ENCODE results near the gene GRN. TPM values are rescaled to one million over a fixed set of nuclear protein-coding genes. Genes with fewer than 3 reads are reported as not detected.

The GRN gene
- polyA plus RNA-seq, 1 donor, result 469 TPM

GRCh38 chr17:44310609-44311376 lies 34.3 kb upstream of the GRN start:
- H3K4me1 ChIP-seq (ENCODE audit: control insufficient read depth, insufficient read depth, low read length), result peaks cover 20% of the 10 kb centered on the region
- DNase-seq, result no peak
- no peak overlapping the region for H3K4me3 ChIP-seq (ENCODE audit: low read length)
- H3K9me3 ChIP-seq (ENCODE audit: control insufficient read depth, low read depth, low read length), result no peaks in the 10 kb centered on the region
- WGBS (ENCODE audit: insufficient coverage, low lambda C conversion rate), result no CpG with 5 or more reads among the region's 10 CpGs
- H3K36me3 ChIP-seq (ENCODE audit: control insufficient read depth, insufficient read depth, low read length), result no peaks in the 10 kb centered on the region
- no peak overlapping the region for H3K27ac ChIP-seq (ENCODE audit: low read length)
- H3K27me3 ChIP-seq (ENCODE audit: control insufficient read depth, insufficient read depth, low read length), result peaks cover 34% of the 10 kb centered on the region

- Histone ChIP-seq H3K27ac (ENCODE audit: low read length) (no peak overlapping the region), H3K4me1 (ENCODE audit: control insufficient read depth, insufficient read depth, low read length) (peaks cover 23% of the 10 kb centered on the region), H3K9me3 (ENCODE audit: control insufficient read depth, low read depth, low read length) (no peaks in the 10 kb centered on the region), H3K27me3 (ENCODE audit: control insufficient read depth, insufficient read depth, low read length) (peaks cover 42% of the 10 kb centered on the region), H3K4me3 (ENCODE audit: low read length) (no peak overlapping the region), H3K36me3 (ENCODE audit: control insufficient read depth, insufficient read depth, low read length) (no peaks in the 10 kb centered on the region)
- no peak for DNase-seq
- no CpG with 5 or more reads among the region's 5 CpGs for WGBS (ENCODE audit: insufficient coverage, low lambda C conversion rate)
Observed at GRCh38 chr17:44311562-44312181, 33.4 kb upstream of the GRN start.

DNA sequence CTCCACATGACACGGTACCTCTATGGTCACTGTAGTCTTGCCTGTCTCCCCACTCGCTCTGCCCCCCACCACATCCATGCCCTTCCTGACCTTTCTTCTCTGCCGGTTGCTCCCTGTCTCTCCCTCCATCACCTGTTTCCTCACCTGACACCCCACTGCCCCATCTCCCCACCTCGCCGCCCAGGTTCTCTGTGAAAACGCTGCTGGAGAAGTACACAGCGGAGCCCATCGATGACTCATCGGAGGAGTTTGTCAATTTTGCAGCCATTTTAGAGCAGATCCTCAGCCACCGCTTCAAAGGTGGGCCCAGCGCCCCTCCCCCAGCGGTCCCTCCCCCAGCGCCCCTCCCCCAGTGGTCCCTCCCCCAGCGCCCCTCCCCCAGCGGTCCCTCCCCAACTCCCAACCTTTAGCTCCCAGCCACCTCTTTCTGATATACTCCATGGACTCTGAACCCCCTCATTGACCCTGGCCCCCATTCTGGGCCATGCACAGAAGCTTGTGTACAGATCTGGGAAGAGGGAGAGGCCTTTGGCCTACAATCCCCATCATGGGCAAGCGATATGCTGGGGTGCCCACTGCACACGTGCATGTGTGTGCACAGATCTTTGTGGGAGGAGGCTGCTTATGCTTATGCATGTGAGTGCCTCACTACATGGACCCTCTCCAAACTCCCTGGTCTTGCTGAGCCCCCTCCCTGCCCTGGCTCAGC lies 32.6 kb upstream of the GRN start:
- H3K27ac ChIP-seq (ENCODE audit: low read length), result no peak overlapping the region
- DNase-seq, result peak in 1 of 2 donors; percentile 76
- peaks cover 22% of the 10 kb centered on the region for H3K4me1 ChIP-seq (ENCODE audit: control insufficient read depth, insufficient read depth, low read length)
- H3K4me3 ChIP-seq (ENCODE audit: low read length), result no peak overlapping the region
- no peaks in the 10 kb centered on the region for H3K9me3 ChIP-seq (ENCODE audit: control insufficient read depth, low read depth, low read length)
- no CpG with 5 or more reads among the region's 17 CpGs for WGBS (ENCODE audit: insufficient coverage, low lambda C conversion rate)
- H3K36me3 ChIP-seq (ENCODE audit: control insufficient read depth, insufficient read depth, low read length), result no peaks in the 10 kb centered on the region
- H3K27me3 ChIP-seq (ENCODE audit: control insufficient read depth, insufficient read depth, low read length), result peaks cover 42% of the 10 kb centered on the region

- H3K4me1 ChIP-seq (ENCODE audit: control insufficient read depth, insufficient read depth, low read length), result peaks cover 14% of the 10 kb centered on the region
Observed at GRCh38 chr17:44314031-44314430, 31.1 kb upstream of the GRN start.

DNA sequence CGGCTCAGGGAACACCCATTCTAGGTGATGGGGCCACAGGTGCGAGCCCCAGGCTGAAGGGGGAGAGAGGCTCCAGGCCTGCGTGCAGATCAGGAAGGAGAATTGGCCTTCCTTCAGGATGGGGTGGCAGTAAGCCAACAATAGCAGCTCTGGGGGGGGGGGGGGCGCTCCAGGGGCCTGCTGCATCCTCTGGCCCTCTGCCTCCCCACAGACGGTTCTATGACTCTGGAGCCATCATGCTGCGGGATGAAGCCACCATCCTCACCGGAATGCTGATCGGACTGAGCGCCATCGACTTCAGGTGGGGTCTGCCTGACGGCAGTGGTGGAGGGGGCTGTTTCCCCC lies 30.6 kb upstream of the GRN start:
- no CpG with 5 or more reads among the region's 11 CpGs for WGBS (ENCODE audit: insufficient coverage, low lambda C conversion rate)
- peaks cover 10% of the 10 kb centered on the region for H3K4me1 ChIP-seq (ENCODE audit: control insufficient read depth, insufficient read depth, low read length)
- DNase-seq, result no peak
- no peaks in the 10 kb centered on the region for H3K9me3 ChIP-seq (ENCODE audit: control insufficient read depth, low read depth, low read length)
- peaks cover 3% of the 10 kb centered on the region for H3K36me3 ChIP-seq (ENCODE audit: control insufficient read depth, insufficient read depth, low read length)
- H3K27me3 ChIP-seq (ENCODE audit: control insufficient read depth, insufficient read depth, low read length), result peaks cover 41% of the 10 kb centered on the region
- H3K4me3 ChIP-seq (ENCODE audit: low read length), result no peak overlapping the region
- no peak overlapping the region for H3K27ac ChIP-seq (ENCODE audit: low read length)

More at GRCh38 chr17:44314031-44314430, 31.1 kb upstream of the GRN start:
- Histone ChIP-seq H3K4me3 (ENCODE audit: low read length) (no peak overlapping the region), H3K36me3 (ENCODE audit: control insufficient read depth, insufficient read depth, low read length) (no peaks in the 10 kb centered on the region), H3K9me3 (ENCODE audit: control insufficient read depth, low read depth, low read length) (no peaks in the 10 kb centered on the region), H3K27me3 (ENCODE audit: control insufficient read depth, insufficient read depth, low read length) (peaks cover 43% of the 10 kb centered on the region), H3K27ac (ENCODE audit: low read length) (no peak overlapping the region)
- no CpG with 5 or more reads among the region's 7 CpGs for WGBS (ENCODE audit: insufficient coverage, low lambda C conversion rate)
- no peak for DNase-seq

DNA sequence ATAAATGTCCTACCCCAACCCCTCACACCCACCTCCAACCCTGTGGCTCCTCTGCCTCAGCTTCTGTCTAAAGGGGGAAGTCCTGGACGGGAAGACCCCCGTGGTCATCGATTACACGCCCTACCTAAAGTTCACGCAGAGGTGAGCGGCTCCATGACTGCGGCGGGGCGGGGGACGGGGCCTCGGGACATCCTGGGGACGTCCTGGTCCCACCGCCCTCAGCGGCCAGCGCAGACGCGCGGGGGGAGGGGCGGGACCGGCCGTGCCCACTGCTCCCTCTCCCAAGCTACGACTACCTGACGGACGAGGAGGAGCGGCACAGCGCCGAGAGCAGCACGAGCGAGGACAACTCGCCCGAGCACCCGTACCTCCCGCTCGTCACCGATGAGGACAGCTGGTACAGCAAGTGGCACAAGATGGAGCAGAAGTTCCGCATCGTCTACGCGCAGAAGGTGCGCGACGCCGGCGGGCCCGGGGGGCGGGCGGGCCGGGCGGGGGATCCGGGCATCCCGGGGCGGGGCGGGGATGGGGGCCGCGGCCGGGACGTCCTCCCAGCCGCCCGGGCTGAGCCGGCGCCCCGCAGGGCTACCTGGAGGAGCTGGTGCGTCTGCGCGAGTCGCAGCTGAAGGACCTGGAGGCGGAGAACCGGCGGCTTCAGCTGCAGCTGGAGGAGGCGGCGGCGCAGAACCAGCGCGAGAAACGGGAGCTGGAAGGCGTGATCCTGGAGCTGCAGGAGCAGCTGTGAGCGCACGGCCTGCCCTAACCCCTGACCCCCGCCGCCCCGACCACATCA lies 30.0 kb upstream of the GRN start:
- DNase-seq, result peak in 1 of 2 donors; percentile 33
- Histone ChIP-seq H3K36me3 (ENCODE audit: control insufficient read depth, insufficient read depth, low read length) (peaks cover 9% of the 10 kb centered on the region), H3K27ac (ENCODE audit: low read length) (no peak overlapping the region), H3K4me1 (ENCODE audit: control insufficient read depth, insufficient read depth, low read length) (peaks cover 9% of the 10 kb centered on the region), H3K9me3 (ENCODE audit: control insufficient read depth, low read depth, low read length) (no peaks in the 10 kb centered on the region), H3K4me3 (ENCODE audit: low read length) (no peak overlapping the region), H3K27me3 (ENCODE audit: control insufficient read depth, insufficient read depth, low read length) (peaks cover 41% of the 10 kb centered on the region)
- no CpG with 5 or more reads among the region's 81 CpGs for WGBS (ENCODE audit: insufficient coverage, low lambda C conversion rate)

- whole genome bisulfite sequencing (ENCODE audit: insufficient coverage, low lambda C conversion rate), result 20% methylated on average over 9 of the region's 38 CpGs
- peaks cover 41% of the 10 kb centered on the region for H3K27me3 ChIP-seq (ENCODE audit: control insufficient read depth, insufficient read depth, low read length)
Observed at GRCh38 chr17:44315760-44316731, 29.1 kb upstream of the GRN start.

GRCh38 chr17:44317545-44317944 lies 27.6 kb upstream of the GRN start:
- H3K27ac ChIP-seq (ENCODE audit: low read length), result no peak overlapping the region
- H3K27me3 ChIP-seq (ENCODE audit: control insufficient read depth, insufficient read depth, low read length), result peaks cover 41% of the 10 kb centered on the region
- no CpG with 5 or more reads among the region's 6 CpGs for WGBS (ENCODE audit: insufficient coverage, low lambda C conversion rate)
- H3K4me3 ChIP-seq (ENCODE audit: low read length), result no peak overlapping the region
- H3K36me3 ChIP-seq (ENCODE audit: control insufficient read depth, insufficient read depth, low read length), result peaks cover 32% of the 10 kb centered on the region
- peaks cover 9% of the 10 kb centered on the region for H3K4me1 ChIP-seq (ENCODE audit: control insufficient read depth, insufficient read depth, low read length)
- no peak for DNase-seq
- no peaks in the 10 kb centered on the region for H3K9me3 ChIP-seq (ENCODE audit: control insufficient read depth, low read depth, low read length)

More at GRCh38 chr17:44315760-44316731, 29.1 kb upstream of the GRN start:
- no peak for DNase-seq
- H3K27ac ChIP-seq (ENCODE audit: low read length), result no peak overlapping the region
- H3K4me3 ChIP-seq (ENCODE audit: low read length), result no peak overlapping the region
- no peaks in the 10 kb centered on the region for H3K9me3 ChIP-seq (ENCODE audit: control insufficient read depth, low read depth, low read length)
- peaks cover 9% of the 10 kb centered on the region for H3K4me1 ChIP-seq (ENCODE audit: control insufficient read depth, insufficient read depth, low read length)
- H3K36me3 ChIP-seq (ENCODE audit: control insufficient read depth, insufficient read depth, low read length), result peaks cover 18% of the 10 kb centered on the region

DNA sequence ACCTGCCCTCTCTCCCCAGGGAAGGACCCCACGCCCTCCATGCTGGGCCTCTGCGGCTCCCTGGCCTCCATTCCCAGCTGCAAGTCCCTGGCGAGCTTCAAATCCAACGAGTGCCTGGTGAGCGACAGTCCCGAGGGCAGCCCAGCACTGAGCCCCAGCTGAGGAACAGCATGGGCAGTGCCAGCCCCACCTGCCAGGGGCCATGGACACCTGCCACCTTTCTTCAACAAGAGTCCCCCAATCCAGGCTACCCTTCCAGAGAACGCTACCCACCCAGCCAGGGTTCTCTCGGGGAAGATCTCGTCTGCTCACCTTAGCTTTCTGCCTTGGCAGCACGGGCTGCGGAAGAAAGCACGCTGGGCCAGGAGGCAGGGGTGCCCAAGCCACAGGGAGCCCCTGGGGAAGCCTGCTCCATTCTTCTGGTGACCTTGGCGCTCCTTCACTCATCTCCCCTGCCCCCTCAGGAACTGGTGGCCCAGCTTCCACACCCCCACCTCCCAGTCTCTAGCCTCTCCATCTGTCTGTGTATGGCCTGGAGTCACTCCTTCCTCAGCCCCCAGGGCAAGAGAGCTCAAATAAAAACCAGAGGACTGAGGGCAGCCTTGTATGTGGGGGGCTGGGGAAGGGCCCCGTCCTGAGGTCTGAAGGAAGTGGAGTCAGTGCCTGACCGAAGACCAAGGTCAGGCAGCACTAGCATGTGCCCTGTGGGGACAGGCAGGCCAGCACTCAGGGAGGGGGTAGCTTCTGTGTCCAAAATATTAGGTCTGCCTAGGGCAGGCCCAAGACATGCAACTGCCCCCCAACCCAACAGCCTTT lies 26.8 kb upstream of the GRN start:
- Histone ChIP-seq H3K27ac (ENCODE audit: low read length) (no peak overlapping the region), H3K9me3 (ENCODE audit: control insufficient read depth, low read depth, low read length) (no peaks in the 10 kb centered on the region), H3K36me3 (ENCODE audit: control insufficient read depth, insufficient read depth, low read length) (peaks cover 33% of the 10 kb centered on the region), H3K4me3 (ENCODE audit: low read length) (no peak overlapping the region), H3K27me3 (ENCODE audit: control insufficient read depth, insufficient read depth, low read length) (peaks cover 41% of the 10 kb centered on the region), H3K4me1 (ENCODE audit: control insufficient read depth, insufficient read depth, low read length) (peaks cover 8% of the 10 kb centered on the region)
- no CpG with 5 or more reads among the region's 15 CpGs for WGBS (ENCODE audit: insufficient coverage, low lambda C conversion rate)
- DNase-seq, result no peak

All from large intestine (tissue), 3 donors.